H1 (cell line): Measurements from ENCODE around the gene ST6GALNAC5. TPM values are rescaled to one million over a fixed set of nuclear protein-coding genes. Genes with fewer than 3 reads are reported as not detected.

ENCODE experiments used
- CHD2 ChIP-seq: IDR thresholded peaks from 2 replicates; pipeline ENCODE4 v1.6.1; 2012; ENCODE audit warnings: low read length, improper control_type of control experiment
- EP300 ChIP-seq, 2 experiments: IDR thresholded peaks; 1 replicate in 1 of 2; 2 replicates in 1 of 2; pipeline ENCODE4 v1.6.1; 2011 to 2012; ENCODE audit warnings: low read depth in 2 of 2, low read length in 2 of 2, mild to moderate bottlenecking in 2 of 2, borderline replicate concordance in 1 of 2, inconsistent platforms in 1 of 2, moderate library complexity in 1 of 2
- FOSL1 ChIP-seq: IDR thresholded peaks from 2 replicates; pipeline ENCODE4 v1.6.1; 2011; ENCODE audit warnings: mild to moderate bottlenecking, low read depth, low read length, moderate library complexity; ENCODE audit not compliant: insufficient read depth
- JUN ChIP-seq: IDR thresholded peaks from 2 replicates; pipeline ENCODE4 v1.6.1; 2011; ENCODE audit warnings: low read depth, mild to moderate bottlenecking, improper control_type of control experiment, low read length
- JUND ChIP-seq: IDR thresholded peaks from 2 replicates; pipeline ENCODE4 v1.6.1; 2011; ENCODE audit warnings: mild to moderate bottlenecking, improper control_type of control experiment, low read length
- KDM4A ChIP-seq: IDR thresholded peaks from one replicate; pipeline ENCODE4 v1.7.1; 2012; ENCODE audit warnings: low read depth, mild to moderate bottlenecking, moderate library complexity, low read length, inconsistent platforms; ENCODE audit not compliant: severe bottlenecking
- MAFK ChIP-seq: IDR thresholded peaks from 2 replicates; pipeline ENCODE4 v1.6.1; 2012; ENCODE audit warnings: low read depth, mild to moderate bottlenecking, improper control_type of control experiment, low read length
- TBP ChIP-seq: IDR thresholded peaks from 2 replicates; pipeline ENCODE4 v1.6.1; 2011; ENCODE audit warnings: low read depth, low read length, improper control_type of control experiment
- YY1 ChIP-seq: IDR thresholded peaks from 2 replicates; pipeline ENCODE4 v1.6.1; 2011; ENCODE audit warnings: low read depth, mild to moderate bottlenecking, low read length
- polyA plus RNA-seq, 7 experiments: library from polyadenylated mRNA; depleted of rRNA in 3 of 7; stranded (reverse) in 5 of 7; unstranded in 2 of 7; fragments of >200 nt in 5 of 7; fragments of 200-250 nt in 2 of 7; gene quantifications; 1 replicate in 5 of 7; 2 replicates in 1 of 7; 4 replicates in 1 of 7; pipeline versions ENCODE4 v1.2.1 to v1.2.3, GENCODE V29; 2011 to 2013; ENCODE audit warnings: missing spikeins in 2 of 7, mixed read lengths in 2 of 7
- total RNA-seq: library from RNA; stranded (reverse); fragmentation: NEBNext Ultra II Directional; extraction: Animal tissue kit (Norgen Biotek cat#: 25700); gene quantifications from 2 replicates; pipeline ENCODE4 v1.2.1, GENCODE V29; 2021
- TF ChIP-seq, protein P1 (sequence below): fragments of 300-600 bp; sonication (generic); IDR thresholded peaks from 2 replicates; pipeline ENCODE4 v1.7.1; 2012; ENCODE audit warnings: low read length, moderate library complexity, mild to moderate bottlenecking, inconsistent platforms; ENCODE audit not compliant: insufficient replicate concordance

The ST6GALNAC5 gene
- total and polyA plus RNA-seq, 2 of the 8 experiments (the other 6 are each of a cell fraction or from before 2014, with no cell fraction given), result 6.2 to 7.3 TPM

- TF ChIP-seq, protein P1, sequence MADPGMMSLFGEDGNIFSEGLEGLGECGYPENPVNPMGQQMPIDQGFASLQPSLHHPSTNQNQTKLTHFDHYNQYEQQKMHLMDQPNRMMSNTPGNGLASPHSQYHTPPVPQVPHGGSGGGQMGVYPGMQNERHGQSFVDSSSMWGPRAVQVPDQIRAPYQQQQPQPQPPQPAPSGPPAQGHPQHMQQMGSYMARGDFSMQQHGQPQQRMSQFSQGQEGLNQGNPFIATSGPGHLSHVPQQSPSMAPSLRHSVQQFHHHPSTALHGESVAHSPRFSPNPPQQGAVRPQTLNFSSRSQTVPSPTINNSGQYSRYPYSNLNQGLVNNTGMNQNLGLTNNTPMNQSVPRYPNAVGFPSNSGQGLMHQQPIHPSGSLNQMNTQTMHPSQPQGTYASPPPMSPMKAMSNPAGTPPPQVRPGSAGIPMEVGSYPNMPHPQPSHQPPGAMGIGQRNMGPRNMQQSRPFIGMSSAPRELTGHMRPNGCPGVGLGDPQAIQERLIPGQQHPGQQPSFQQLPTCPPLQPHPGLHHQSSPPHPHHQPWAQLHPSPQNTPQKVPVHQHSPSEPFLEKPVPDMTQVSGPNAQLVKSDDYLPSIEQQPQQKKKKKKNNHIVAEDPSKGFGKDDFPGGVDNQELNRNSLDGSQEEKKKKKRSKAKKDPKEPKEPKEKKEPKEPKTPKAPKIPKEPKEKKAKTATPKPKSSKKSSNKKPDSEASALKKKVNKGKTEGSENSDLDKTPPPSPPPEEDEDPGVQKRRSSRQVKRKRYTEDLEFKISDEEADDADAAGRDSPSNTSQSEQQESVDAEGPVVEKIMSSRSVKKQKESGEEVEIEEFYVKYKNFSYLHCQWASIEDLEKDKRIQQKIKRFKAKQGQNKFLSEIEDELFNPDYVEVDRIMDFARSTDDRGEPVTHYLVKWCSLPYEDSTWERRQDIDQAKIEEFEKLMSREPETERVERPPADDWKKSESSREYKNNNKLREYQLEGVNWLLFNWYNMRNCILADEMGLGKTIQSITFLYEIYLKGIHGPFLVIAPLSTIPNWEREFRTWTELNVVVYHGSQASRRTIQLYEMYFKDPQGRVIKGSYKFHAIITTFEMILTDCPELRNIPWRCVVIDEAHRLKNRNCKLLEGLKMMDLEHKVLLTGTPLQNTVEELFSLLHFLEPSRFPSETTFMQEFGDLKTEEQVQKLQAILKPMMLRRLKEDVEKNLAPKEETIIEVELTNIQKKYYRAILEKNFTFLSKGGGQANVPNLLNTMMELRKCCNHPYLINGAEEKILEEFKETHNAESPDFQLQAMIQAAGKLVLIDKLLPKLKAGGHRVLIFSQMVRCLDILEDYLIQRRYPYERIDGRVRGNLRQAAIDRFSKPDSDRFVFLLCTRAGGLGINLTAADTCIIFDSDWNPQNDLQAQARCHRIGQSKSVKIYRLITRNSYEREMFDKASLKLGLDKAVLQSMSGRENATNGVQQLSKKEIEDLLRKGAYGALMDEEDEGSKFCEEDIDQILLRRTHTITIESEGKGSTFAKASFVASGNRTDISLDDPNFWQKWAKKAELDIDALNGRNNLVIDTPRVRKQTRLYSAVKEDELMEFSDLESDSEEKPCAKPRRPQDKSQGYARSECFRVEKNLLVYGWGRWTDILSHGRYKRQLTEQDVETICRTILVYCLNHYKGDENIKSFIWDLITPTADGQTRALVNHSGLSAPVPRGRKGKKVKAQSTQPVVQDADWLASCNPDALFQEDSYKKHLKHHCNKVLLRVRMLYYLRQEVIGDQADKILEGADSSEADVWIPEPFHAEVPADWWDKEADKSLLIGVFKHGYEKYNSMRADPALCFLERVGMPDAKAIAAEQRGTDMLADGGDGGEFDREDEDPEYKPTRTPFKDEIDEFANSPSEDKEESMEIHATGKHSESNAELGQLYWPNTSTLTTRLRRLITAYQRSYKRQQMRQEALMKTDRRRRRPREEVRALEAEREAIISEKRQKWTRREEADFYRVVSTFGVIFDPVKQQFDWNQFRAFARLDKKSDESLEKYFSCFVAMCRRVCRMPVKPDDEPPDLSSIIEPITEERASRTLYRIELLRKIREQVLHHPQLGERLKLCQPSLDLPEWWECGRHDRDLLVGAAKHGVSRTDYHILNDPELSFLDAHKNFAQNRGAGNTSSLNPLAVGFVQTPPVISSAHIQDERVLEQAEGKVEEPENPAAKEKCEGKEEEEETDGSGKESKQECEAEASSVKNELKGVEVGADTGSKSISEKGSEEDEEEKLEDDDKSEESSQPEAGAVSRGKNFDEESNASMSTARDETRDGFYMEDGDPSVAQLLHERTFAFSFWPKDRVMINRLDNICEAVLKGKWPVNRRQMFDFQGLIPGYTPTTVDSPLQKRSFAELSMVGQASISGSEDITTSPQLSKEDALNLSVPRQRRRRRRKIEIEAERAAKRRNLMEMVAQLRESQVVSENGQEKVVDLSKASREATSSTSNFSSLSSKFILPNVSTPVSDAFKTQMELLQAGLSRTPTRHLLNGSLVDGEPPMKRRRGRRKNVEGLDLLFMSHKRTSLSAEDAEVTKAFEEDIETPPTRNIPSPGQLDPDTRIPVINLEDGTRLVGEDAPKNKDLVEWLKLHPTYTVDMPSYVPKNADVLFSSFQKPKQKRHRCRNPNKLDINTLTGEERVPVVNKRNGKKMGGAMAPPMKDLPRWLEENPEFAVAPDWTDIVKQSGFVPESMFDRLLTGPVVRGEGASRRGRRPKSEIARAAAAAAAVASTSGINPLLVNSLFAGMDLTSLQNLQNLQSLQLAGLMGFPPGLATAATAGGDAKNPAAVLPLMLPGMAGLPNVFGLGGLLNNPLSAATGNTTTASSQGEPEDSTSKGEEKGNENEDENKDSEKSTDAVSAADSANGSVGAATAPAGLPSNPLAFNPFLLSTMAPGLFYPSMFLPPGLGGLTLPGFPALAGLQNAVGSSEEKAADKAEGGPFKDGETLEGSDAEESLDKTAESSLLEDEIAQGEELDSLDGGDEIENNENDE, result no peak
- TF ChIP-seq FOSL1 (no peak), CHD2 (no peak), KDM4A (no peak), TBP (no peak), MAFK (no peak), JUN (no peak), EP300 (IDR thresholded peaks at IDR 0.05; ENCODE audit: borderline replicate concordance in 1 of 2, low read depth in 2 of 2, low read length in 2 of 2) (no peak), JUND (no peak), YY1 (no peak)
Observed at GRCh38 chr1:76939050-76939816, 72.0 kb downstream of the ST6GALNAC5 start (continued).
